Measurements from ENCODE around the gene TMEM221.
A peak's percentile ranks its signal among the peaks of the same experiment; 100 is the strongest.

The TMEM221 gene

GRCh38 chr19:17451820-17452219 is 3.4 kb upstream of the TMEM221 start:
- Mint-ChIP-seq H3K27ac (no peak overlapping the region), H3K36me3 (ENCODE audit: low read depth) (no peaks in the 10 kb centered on the region), H3K9me3 (no peaks in the 10 kb centered on the region), H3K4me1 (peaks cover 16% of the 10 kb centered on the region), H3K4me3 (no peak overlapping the region), H3K27me3 (ENCODE audit: low read depth) (peaks cover 62% of the 10 kb centered on the region)
- no peak for TF ChIP-seq CTCF (IDR thresholded peaks at IDR 0.05; ENCODE audit: unreplicated experiment in 3 of 3)

- Mint-ChIP-seq H3K4me1 (peaks cover 16% of the 10 kb centered on the region), H3K36me3 (ENCODE audit: low read depth) (no peaks in the 10 kb centered on the region), H3K4me3 (peak overlapping the region; percentile 67 to 83 (median 68)), H3K27me3 (ENCODE audit: low read depth) (peaks cover 49% of the 10 kb centered on the region), H3K27ac (peak overlapping the region in 2 of 3 experiments; percentile 40 to 67), H3K9me3 (no peaks in the 10 kb centered on the region)
- TF ChIP-seq CTCF (IDR thresholded peaks at IDR 0.05; ENCODE audit: unreplicated experiment in 3 of 3), result no peak
Observed at GRCh38 chr19:17450264-17451075, 2.0 kb upstream of the TMEM221 start.

DNA sequence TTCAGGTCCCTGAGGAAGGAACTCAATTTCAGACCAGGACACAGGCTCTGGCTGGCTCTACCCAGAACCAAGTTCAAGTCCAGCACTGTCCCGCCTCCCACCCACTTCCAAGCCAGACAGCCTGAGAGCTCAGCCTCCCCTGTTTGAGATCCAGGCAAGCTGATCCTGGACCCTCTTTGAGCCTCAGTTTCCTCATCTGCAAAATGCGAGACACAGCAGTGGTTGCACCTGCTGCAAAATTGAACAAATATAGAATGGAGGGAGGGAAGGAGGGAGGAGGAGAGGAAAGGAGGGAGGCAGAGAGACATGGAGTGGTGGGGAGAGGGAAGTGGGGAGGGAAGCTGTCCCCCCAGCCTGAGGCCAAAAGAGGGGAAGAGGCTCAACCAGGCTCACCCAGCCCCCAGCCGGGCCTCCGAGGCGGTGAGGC is 751 bp downstream of the TMEM221 start:
- peaks cover 23% of the 10 kb centered on the region for H3K27me3 Mint-ChIP-seq (ENCODE audit: low read depth)
- no peaks in the 10 kb centered on the region for H3K36me3 Mint-ChIP-seq (ENCODE audit: low read depth)
- no peak for TF ChIP-seq CTCF (IDR thresholded peaks at IDR 0.05; ENCODE audit: unreplicated experiment in 3 of 3)
- H3K27ac Mint-ChIP-seq, result no peak overlapping the region
- peaks cover 6% of the 10 kb centered on the region for H3K4me1 Mint-ChIP-seq
- no peaks in the 10 kb centered on the region for H3K9me3 Mint-ChIP-seq
- peak overlapping the region; percentile 72 to 79 (median 77) for H3K4me3 Mint-ChIP-seq

DNA sequence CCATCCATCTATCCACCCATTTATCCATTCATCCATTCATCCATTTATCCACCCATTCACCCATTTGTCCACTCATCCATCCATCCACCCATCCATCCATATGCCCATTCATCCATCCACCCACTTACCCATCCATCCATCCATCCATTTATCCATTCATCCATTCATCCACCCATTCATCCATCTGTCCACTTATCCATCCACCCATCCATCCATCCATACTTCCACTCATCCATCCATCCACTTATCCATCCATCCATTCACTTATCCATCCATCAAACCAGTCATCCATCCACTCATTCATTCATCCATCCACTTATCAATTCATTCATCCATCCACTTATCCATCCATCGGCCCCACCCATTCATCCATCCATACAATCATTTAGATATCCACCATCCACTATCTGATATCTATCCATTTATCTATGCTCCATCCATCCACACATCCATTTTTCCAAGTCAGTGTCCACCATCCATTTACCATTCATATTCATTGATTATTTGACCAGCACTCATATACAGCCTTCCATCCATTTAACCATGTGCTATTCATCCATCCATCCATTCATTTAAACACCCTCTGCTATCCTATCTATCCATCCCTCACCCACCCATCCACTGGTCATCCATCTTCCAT is 2.8 kb downstream of the TMEM221 start:
- H3K9me3 Mint-ChIP-seq, result no peaks in the 10 kb centered on the region
- peaks cover 12% of the 10 kb centered on the region for H3K4me1 Mint-ChIP-seq
- TF ChIP-seq CTCF (IDR thresholded peaks at IDR 0.05; ENCODE audit: unreplicated experiment in 3 of 3), result no peak
- H3K4me3 Mint-ChIP-seq, result no peak overlapping the region
- peaks cover 16% of the 10 kb centered on the region for H3K27me3 Mint-ChIP-seq (ENCODE audit: low read depth)
- H3K36me3 Mint-ChIP-seq (ENCODE audit: low read depth), result no peaks in the 10 kb centered on the region
- no peak overlapping the region for H3K27ac Mint-ChIP-seq

DNA sequence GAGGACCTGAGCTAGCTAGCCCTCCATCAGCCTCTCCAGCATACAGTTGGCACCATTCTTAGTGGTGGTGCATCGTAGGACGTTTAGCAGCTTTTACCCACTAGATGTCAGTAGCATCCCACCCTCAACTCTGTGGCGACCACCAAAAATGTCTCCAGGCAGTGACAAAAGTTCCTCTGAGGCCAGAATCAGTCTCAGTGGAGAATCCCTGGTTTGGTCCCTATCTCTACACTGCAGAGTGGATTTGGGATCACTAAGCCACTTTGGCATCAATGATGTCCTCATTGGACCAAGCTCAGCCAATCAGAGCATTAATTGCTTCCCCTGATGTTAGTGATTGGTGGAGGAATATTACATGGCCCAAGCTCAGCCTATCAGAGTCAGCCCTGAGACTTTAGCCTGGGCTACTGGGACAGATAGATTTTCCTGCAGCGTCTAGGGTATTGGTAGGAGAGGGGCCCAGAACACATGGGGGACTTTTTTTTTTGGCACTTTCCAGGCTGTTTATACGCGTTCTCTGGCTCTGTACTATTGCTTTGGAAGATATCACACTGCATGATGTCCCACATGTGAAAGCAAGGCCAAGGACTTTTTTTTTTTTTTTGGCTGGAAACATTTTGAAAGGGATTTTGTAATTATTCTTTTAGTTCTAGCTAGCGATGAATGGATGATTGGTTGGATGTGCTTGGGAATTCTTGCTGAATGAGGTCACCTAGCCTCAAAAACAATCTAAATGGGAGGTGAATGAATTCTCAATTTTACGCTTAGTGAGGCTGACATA is 7.0 kb downstream of the TMEM221 start:
- peak; percentile 45 to 62 (median 51) for TF ChIP-seq CTCF (IDR thresholded peaks at IDR 0.05; ENCODE audit: unreplicated experiment in 3 of 3)
- Mint-ChIP-seq H3K27ac (no peak overlapping the region), H3K27me3 (ENCODE audit: low read depth) (no peaks in the 10 kb centered on the region), H3K4me3 (no peak overlapping the region), H3K4me1 (peaks cover 7% of the 10 kb centered on the region), H3K36me3 (ENCODE audit: low read depth) (no peaks in the 10 kb centered on the region), H3K9me3 (no peaks in the 10 kb centered on the region)

Measured in nephron (organoid).